ENCODE measurements around the gene CFAP58. TPM values are rescaled to one million over a fixed set of nuclear protein-coding genes. Genes with fewer than 3 reads are reported as not detected.
A peak's percentile ranks its signal among the peaks of the same experiment; 100 is the strongest.

CFAP58 gene
- total RNA-seq, 2 experiments from 2014 or later, result not detected

DNA sequence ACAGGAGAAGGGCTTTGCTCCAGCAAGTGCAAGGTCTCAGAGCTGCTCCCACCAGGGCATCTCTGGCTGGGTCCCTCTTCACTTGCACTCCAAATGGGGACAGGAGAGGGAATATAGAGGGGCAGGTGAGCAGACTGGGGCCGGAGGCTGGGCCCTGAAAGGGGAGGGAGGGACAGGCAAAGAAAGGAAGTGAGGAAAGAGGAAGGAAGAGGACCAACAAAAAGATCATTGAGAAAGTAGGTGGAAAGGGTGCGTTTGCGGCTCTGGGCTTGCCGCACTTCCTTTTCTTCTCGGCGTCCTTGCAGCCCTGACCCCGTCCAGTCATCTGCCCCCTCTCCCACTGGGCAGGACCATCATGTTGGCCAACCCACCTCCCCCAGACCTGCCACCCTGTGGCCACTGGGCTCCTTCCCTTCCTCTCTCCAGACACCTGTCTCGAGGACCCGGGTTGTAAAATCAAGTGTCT lies 29.4 kb upstream of the CFAP58 start:
- DNase-seq, result peak in 3 of 14 experiments; percentile 34 to 69 (median 63)
- intact Hi-C loops (cut with DNase I, micrococcal nuclease), result no loop called here

DNA sequence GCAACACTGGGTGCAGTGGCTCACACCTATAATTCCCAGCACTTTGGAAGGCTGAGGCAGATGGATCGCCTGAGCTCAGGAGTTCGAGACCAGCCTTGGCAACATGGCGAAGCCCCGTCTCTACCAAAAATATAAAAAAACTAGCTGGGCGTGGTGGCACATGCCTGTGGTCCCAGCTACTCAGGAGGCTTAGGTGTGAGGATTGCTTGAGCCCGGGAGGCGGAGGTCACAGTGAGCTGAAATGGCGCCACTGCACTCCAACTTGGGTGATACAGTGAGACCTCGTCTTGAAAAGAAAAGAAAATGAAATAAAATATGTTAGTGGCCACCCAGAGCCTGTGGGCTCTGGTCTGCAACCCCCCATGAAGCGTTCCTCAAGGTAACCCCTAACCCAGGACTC lies 28.7 kb upstream of the CFAP58 start:
- Mint-ChIP-seq H3K27me3 (no peaks in the 10 kb centered on the region), H3K9me3 (no peaks in the 10 kb centered on the region), H3K27ac (peak overlapping the region; percentile 88), H3K4me3 (peak overlapping the region; percentile 42), H3K4me1 (ENCODE audit: low read depth) (peaks cover 99% of the 10 kb centered on the region), H3K36me3 (ENCODE audit: low read depth) (peaks cover 21% of the 10 kb centered on the region)
- Histone ChIP-seq H3K4me3 (ENCODE audit: low read length) (no peak overlapping the region), H3K27ac (ENCODE audit: low read depth in 1 of 2, low read length in 2 of 2) (no peak overlapping the region), H3K36me3 (ENCODE audit: insufficient read depth, low read length) (no peaks in the 10 kb centered on the region), H3K4me1 (ENCODE audit: insufficient read depth, low read length) (peaks cover 97% of the 10 kb centered on the region), H3K27me3 (ENCODE audit: control insufficient read depth in 1 of 2, insufficient read depth in 2 of 2, low read length in 2 of 2) (no peaks in the 10 kb centered on the region), H3K9me3 (ENCODE audit: control insufficient read depth in 1 of 2, insufficient read depth in 1 of 2, low read length in 2 of 2) (no peaks in the 10 kb centered on the region)
- no peak for ATAC-seq (ENCODE audit: poor library complexity)
- intact Hi-C loops (cut with DNase I, micrococcal nuclease), result no loop called here
- ChIA-PET CTCF (no interaction called here), POLR2A (interaction anchor here (1.1 to 6.1 kb wide), 3 partner anchors 11 to 14 kb away, joined by 3 to 38 read pairs (median 3); partner anchors contain the start of gene ITPRIP)
- DNase-seq, result no peak
- TF ChIP-seq, protein P1, sequence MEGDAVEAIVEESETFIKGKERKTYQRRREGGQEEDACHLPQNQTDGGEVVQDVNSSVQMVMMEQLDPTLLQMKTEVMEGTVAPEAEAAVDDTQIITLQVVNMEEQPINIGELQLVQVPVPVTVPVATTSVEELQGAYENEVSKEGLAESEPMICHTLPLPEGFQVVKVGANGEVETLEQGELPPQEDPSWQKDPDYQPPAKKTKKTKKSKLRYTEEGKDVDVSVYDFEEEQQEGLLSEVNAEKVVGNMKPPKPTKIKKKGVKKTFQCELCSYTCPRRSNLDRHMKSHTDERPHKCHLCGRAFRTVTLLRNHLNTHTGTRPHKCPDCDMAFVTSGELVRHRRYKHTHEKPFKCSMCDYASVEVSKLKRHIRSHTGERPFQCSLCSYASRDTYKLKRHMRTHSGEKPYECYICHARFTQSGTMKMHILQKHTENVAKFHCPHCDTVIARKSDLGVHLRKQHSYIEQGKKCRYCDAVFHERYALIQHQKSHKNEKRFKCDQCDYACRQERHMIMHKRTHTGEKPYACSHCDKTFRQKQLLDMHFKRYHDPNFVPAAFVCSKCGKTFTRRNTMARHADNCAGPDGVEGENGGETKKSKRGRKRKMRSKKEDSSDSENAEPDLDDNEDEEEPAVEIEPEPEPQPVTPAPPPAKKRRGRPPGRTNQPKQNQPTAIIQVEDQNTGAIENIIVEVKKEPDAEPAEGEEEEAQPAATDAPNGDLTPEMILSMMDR (IDR thresholded peaks at IDR 0.05), result no peak

More for the DNA sequence above, 29.4 kb upstream of the CFAP58 start:
- no peaks in the 10 kb centered on the region for H3K9me3 Mint-ChIP-seq
- Histone ChIP-seq H3K9me3 (ENCODE audit: control insufficient read depth in 1 of 2, insufficient read depth in 1 of 2, low read length in 2 of 2) (no peaks in the 10 kb centered on the region), H3K27me3 (ENCODE audit: control insufficient read depth in 1 of 2, insufficient read depth in 2 of 2, low read length in 2 of 2) (no peaks in the 10 kb centered on the region), H3K27ac (ENCODE audit: low read depth in 1 of 2, low read length in 2 of 2) (peak overlapping the region; percentile 29 to 79), H3K4me3 (ENCODE audit: low read length) (peak overlapping the region; percentile 12), H3K36me3 (ENCODE audit: insufficient read depth, low read length) (no peaks in the 10 kb centered on the region), H3K4me1 (ENCODE audit: insufficient read depth, low read length) (peaks cover 96% of the 10 kb centered on the region)
- peaks cover 17% of the 10 kb centered on the region for H3K36me3 Mint-ChIP-seq (ENCODE audit: low read depth)
- ATAC-seq (ENCODE audit: poor library complexity), result no peak
- peak overlapping the region; percentile 74 for H3K4me3 Mint-ChIP-seq
- H3K27me3 Mint-ChIP-seq, result no peaks in the 10 kb centered on the region
- peak overlapping the region; percentile 88 for H3K27ac Mint-ChIP-seq
- CTCF ChIA-PET, result interaction anchor here (1.2 to 3.0 kb wide), 2 partner anchors 13 to 33 kb away, joined by 3 to 9 read pairs; no protein-coding TSS in a partner anchor
- TF ChIP-seq, protein P1 (IDR thresholded peaks at IDR 0.05), result no peak
- POLR2A ChIA-PET, result interaction anchor here (1.0 to 6.1 kb wide), 5 partner anchors 10 to 18 kb away, joined by 3 to 38 read pairs (median 3); partner anchors contain the start of gene ITPRIP
- H3K4me1 Mint-ChIP-seq (ENCODE audit: low read depth), result peaks cover 99% of the 10 kb centered on the region

DNA sequence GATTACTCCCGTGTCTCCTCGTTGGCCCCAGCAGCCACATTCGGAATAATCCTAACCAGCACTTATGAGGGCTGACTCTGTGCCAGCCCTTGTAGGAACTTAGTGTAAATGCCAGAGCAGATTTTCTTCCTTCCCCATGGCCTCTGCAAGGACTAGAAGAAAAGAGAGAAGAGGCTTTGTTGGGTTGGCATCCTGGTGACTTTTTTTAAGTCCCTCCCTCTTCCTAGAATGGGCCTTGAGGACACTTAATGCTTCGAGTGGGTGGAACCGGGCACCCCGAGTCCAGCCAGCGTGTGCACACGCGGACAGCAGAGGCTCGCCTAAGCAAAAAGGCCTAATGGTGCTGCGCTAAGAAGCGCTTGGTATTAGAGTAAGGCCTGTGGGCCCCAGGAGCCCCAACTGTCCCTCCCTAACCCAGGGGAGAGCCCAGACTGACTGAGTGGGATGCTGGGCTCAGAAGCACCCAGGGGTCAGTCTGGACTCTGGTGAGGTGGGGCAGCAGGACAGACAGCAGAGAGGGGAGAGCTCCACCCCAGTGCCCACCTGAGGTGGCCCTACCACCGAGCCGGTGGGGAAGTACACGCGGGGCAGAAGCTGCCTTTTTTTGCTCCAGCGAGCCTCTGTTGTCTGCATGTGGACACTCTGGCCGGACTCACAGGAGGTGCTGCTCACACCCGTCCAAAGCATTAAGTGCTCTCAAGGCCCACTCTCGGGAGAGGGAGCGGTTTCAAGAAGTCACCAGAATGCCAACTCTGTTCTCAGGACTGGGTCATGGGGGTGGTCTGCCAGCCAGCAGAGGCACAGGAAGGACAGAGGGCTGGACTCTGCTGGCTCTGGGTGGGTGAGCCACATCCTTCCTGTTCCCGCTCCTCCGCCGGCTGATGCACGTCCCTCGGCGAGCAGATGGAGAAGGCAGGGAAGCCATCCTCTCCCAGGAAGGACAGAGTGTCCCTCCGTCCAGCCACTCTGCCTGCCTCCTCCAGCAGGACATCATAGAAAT lies 27.9 kb upstream of the CFAP58 start:
- H3K4me1 ChIP-seq (ENCODE audit: insufficient read depth, low read length), result peaks cover 100% of the 10 kb centered on the region
- intact Hi-C loops (cut with DNase I, micrococcal nuclease), result no loop called here
- POLR2A ChIA-PET, result interaction anchor here (1.4 to 6.1 kb wide), 2 partner anchors 11 to 13 kb away, joined by 3 to 38 read pairs; partner anchors contain the start of gene ITPRIP

More for the DNA sequence above, 27.9 kb upstream of the CFAP58 start:
- Mint-ChIP-seq H3K4me1 (ENCODE audit: low read depth) (peaks cover 99% of the 10 kb centered on the region), H3K4me3 (peak overlapping the region; percentile 61), H3K27ac (peak overlapping the region; percentile 88), H3K36me3 (ENCODE audit: low read depth) (peaks cover 23% of the 10 kb centered on the region), H3K9me3 (no peaks in the 10 kb centered on the region), H3K27me3 (no peaks in the 10 kb centered on the region)
- ATAC-seq (ENCODE audit: poor library complexity) (no peak), DNase-seq (no peak)
- H3K27me3 ChIP-seq (ENCODE audit: control insufficient read depth in 1 of 2, insufficient read depth in 2 of 2, low read length in 2 of 2), result no peaks in the 10 kb centered on the region
- no peak overlapping the region for H3K4me3 ChIP-seq (ENCODE audit: low read length)
- H3K36me3 ChIP-seq (ENCODE audit: insufficient read depth, low read length), result no peaks in the 10 kb centered on the region
- TF ChIP-seq, protein P1 (IDR thresholded peaks at IDR 0.05), result no peak
- CTCF ChIA-PET, result no interaction called here
- H3K27ac ChIP-seq (ENCODE audit: low read depth in 1 of 2, low read length in 2 of 2), result peak overlapping the region; percentile 1 to 2
- no peaks in the 10 kb centered on the region for H3K9me3 ChIP-seq (ENCODE audit: control insufficient read depth in 1 of 2, insufficient read depth in 1 of 2, low read length in 2 of 2)
